Peyer's patch (tissue), 4 donors: ENCODE results near the gene SEMA5A. TPM values are rescaled to one million over a fixed set of nuclear protein-coding genes. Genes with fewer than 3 reads are reported as not detected.

Experiments
- DNase-seq, 3 donors: peaks; one replicate each; pipeline ENCODE4 v3.0.0-alpha.2; 2017 to 2019
- H3K27ac ChIP-seq, 4 donors: fragments of 200-600 bp; sonication (generic); one replicate each; pipeline ENCODE4 v1.5.1; 2016 to 2019
- H3K27me3 ChIP-seq, 2 donors: fragments of 200-600 bp; sonication (generic); one replicate each; pipeline ENCODE4 v1.5.1; 2019
- H3K36me3 ChIP-seq, 3 donors: fragments of 200-600 bp; sonication (generic); one replicate each; pipeline ENCODE4 v1.5.1; 2016 to 2019
- H3K4me1 ChIP-seq, 4 donors: fragments of 200-600 bp; sonication (generic); one replicate each; pipeline ENCODE4 v1.5.1; 2016 to 2019
- H3K4me3 ChIP-seq, 4 donors: fragments of 200-600 bp; sonication (generic); 1 replicate in 3 of 4; 2 replicates in 1 of 4; pipeline ENCODE4 v1.5.1; 2016 to 2019; ENCODE audit warnings: mild to moderate bottlenecking in 1 of 4
- H3K9me3 ChIP-seq, 4 donors: fragments of 200-600 bp; sonication (generic); one replicate each; pipeline ENCODE4 v1.5.1; 2016 to 2019; ENCODE audit warnings: mild to moderate bottlenecking in 1 of 4
- POLR2A ChIP-seq, 2 donors: fragments of 450-650 bp; IDR thresholded peaks; one replicate each; pipeline ENCODE4 v1.5.1; 2017; ENCODE audit warnings: antibody characterized with exemption in 2 of 2, mild to moderate bottlenecking in 2 of 2, moderate library complexity in 2 of 2
- total RNA-seq, 4 donors: library from RNA; depleted of rRNA; stranded (reverse); fragments of >200 nt; gene quantifications; one replicate each; pipeline ENCODE4 v1.1.0, GENCODE V29; 2016
- TF ChIP-seq, protein P1 (sequence below), 6 experiments: fragments of 450-650 bp in 4 of 6; fragments of 200-600 bp in 2 of 6; sonication (generic) in 1 of 6; IDR thresholded peaks; one replicate each; pipeline ENCODE4 v1.5.1; 2017 to 2019; ENCODE audit warnings: antibody characterized with exemption in 6 of 6, mild to moderate bottlenecking in 3 of 6, moderate library complexity in 1 of 6

Gene SEMA5A
- total RNA-seq, 4 donors from 2014 or later: 11.6 to 22.5 (median 18.2) TPM

DNA sequence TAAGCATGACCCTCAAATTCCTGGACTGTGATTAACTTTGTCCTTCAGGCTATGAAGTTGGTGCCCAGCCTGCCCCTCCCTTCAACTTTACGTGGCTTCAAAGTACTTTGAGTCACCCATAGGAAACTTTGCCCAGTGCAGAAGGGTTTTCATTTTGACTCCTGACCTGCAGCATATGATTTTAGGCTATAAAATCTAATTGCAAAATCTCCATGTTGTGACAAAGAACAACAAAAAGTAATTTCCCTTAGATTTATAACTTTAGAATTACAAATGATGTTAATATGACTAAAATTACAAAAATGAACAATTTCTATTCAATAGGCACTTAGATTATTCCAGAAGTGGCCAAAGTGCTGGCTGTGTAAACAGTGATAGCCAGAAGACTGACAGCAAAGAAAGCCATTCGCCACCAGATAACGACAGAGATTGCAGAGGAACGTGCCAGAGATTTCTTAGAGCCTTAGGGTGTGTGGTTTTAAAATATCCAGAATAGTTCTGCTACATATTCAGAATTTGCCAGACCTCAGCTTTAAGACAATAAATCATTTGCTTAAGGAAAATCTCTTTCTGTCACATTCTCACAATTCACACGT lies 197.4 kb downstream of the SEMA5A start:
- DNase-seq: peak in 1 of 3 donors; percentile 63
- peak overlapping the region in 1 of 4 donors; percentile 23 for H3K27ac ChIP-seq

DNA sequence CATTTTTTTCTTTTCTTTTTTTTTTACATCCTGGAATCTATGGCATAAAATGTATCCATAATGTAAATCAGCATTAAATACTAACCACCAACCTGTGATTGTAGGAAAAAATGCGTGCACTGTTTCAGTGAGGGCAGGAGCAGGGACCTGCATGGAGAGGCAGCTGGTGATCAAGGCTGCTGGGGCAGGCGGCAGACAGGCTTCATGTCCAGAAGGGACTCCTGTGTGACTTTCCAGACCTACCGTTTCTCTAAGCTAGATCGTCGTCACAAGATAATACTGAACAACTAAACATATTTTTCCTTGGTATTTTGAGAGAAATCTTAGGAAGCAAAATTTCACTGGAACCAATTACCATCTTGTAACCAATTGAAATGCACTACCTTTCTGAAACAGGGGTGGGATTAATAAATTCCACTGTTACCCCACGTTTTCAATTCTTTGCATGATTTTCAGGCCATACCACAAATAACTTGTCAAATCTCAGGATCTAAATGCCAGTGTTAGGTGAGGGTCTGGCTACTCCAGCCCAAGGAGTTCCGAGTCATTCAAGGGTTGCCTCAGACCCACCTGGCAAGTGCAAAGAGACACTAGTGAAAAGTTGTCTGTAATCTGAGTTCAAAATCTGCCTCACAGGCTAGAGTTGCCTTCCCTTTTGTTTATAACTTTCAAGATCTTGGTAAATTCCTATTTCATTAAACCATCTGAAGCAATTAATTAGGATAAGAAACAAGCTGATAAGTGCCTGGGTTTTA lies 198.2 kb downstream of the SEMA5A start:
- Histone ChIP-seq H3K4me3 (no peak overlapping the region), H3K36me3 (no peaks in the 10 kb centered on the region), H3K4me1 (peaks cover 0 to 13% (median 0%) of the 10 kb centered on the region in 4 donors), H3K27me3 (no peaks in the 10 kb centered on the region), H3K9me3 (no peaks in the 10 kb centered on the region), H3K27ac (no peak overlapping the region)
- TF ChIP-seq POLR2A (IDR thresholded peaks at IDR 0.05): no peak
- TF ChIP-seq, protein P1, sequence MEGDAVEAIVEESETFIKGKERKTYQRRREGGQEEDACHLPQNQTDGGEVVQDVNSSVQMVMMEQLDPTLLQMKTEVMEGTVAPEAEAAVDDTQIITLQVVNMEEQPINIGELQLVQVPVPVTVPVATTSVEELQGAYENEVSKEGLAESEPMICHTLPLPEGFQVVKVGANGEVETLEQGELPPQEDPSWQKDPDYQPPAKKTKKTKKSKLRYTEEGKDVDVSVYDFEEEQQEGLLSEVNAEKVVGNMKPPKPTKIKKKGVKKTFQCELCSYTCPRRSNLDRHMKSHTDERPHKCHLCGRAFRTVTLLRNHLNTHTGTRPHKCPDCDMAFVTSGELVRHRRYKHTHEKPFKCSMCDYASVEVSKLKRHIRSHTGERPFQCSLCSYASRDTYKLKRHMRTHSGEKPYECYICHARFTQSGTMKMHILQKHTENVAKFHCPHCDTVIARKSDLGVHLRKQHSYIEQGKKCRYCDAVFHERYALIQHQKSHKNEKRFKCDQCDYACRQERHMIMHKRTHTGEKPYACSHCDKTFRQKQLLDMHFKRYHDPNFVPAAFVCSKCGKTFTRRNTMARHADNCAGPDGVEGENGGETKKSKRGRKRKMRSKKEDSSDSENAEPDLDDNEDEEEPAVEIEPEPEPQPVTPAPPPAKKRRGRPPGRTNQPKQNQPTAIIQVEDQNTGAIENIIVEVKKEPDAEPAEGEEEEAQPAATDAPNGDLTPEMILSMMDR (IDR thresholded peaks at IDR 0.05): no peak
- no peak for DNase-seq

More for the DNA sequence above, 197.4 kb downstream of the SEMA5A start:
- Histone ChIP-seq H3K4me1 (peaks cover 0 to 13% (median 0%) of the 10 kb centered on the region in 4 donors), H3K27me3 (no peaks in the 10 kb centered on the region), H3K4me3 (no peak overlapping the region), H3K36me3 (no peaks in the 10 kb centered on the region), H3K9me3 (no peaks in the 10 kb centered on the region)
- TF ChIP-seq POLR2A (IDR thresholded peaks at IDR 0.05): no peak
- TF ChIP-seq, protein P1 (IDR thresholded peaks at IDR 0.05): no peak

DNA sequence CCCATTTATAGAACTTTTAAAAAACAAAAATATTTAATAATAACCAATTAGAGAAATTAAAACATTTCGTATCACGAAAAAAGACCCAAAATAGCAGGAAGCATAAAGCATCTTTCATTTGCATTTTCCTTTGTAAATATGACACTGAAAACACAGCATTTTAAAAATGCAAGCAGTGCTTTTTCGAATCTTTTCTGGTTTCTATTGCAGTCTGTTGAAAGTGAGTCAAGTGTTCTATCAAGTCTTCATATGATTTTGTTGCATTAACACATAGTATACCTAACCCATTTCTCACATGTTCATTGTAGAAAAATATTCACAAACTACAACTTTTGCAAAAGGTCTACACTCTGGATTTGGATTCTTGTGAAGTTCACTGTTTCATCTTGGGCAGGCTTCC lies 198.8 kb downstream of the SEMA5A start:
- no peaks in the 10 kb centered on the region for H3K9me3 ChIP-seq
- no peak for DNase-seq
- H3K4me3 ChIP-seq: no peak overlapping the region
- H3K27ac ChIP-seq: no peak overlapping the region
- no peaks in the 10 kb centered on the region for H3K27me3 ChIP-seq
- TF ChIP-seq, protein P1 (IDR thresholded peaks at IDR 0.05): no peak
- TF ChIP-seq POLR2A (IDR thresholded peaks at IDR 0.05): no peak
- H3K36me3 ChIP-seq: no peaks in the 10 kb centered on the region
- peaks cover 0 to 13% (median 0%) of the 10 kb centered on the region in 4 donors for H3K4me1 ChIP-seq

DNA sequence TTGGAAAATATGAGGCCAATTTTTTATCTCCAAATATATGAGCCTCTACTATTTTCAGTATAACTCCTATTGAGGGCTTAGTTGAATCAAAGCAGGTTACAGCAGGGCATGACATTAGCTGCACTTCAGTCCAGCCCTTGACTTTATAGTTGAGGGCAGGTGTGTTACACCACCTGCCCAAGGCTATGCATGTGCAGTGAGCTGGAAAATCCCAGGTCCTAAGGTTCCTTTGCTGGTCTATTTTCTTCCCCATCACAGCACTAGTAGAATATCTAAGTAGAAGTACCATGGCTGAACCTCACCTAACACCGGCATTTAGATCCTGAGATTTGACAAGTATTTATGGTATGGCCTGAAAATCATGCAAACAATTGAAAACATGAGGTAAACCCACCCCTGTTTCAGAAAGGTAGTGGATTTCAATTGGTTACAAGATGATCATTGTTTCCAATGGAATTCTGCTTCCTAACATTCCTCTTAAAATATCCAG lies 201.1 kb downstream of the SEMA5A start:
- H3K4me1 ChIP-seq: peaks cover 0 to 11% (median 0%) of the 10 kb centered on the region in 4 donors
- no peak for DNase-seq
- no peaks in the 10 kb centered on the region for H3K36me3 ChIP-seq
- no peaks in the 10 kb centered on the region for H3K27me3 ChIP-seq
- H3K4me3 ChIP-seq: no peak overlapping the region
- TF ChIP-seq, protein P1 (IDR thresholded peaks at IDR 0.05): no peak
- TF ChIP-seq POLR2A (IDR thresholded peaks at IDR 0.05): no peak
- H3K27ac ChIP-seq: no peak overlapping the region
- no peaks in the 10 kb centered on the region for H3K9me3 ChIP-seq

DNA sequence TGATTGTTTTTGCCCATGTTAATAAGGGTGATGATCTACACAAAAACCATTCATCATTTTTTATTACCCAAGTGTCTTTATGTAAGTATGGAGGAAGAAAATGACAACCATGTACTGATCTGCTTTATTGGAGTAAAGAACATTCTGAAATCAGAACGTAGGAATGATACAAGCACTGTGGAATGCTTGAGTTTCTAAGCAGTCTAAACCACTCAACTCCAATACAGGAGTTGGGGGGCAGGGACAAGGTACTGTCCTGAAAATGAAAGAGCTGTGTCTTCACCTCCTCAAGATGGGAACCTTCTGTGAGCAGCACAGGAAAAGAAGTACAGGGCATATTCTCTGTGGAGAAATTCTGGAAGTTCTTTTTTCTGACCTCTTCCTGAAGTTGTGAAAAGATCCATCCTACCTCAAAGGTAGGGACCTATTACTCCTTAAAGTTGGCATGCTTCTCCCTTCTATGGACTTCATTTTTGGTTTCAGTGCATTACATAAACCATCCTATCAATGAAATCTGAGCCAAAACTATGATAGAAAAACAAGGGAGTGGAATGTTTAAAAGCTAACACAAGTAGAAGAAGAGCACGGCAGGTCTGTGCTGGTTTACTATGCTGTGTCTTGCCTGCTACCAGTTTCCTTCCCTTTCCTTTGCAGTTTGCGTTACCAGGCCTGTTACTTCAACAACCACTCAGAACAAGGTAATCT lies 202.6 kb downstream of the SEMA5A start:
- Histone ChIP-seq H3K4me1 (peaks cover 0 to 5% (median 0%) of the 10 kb centered on the region in 4 donors), H3K27ac (no peak overlapping the region), H3K27me3 (no peaks in the 10 kb centered on the region), H3K9me3 (no peaks in the 10 kb centered on the region), H3K36me3 (no peaks in the 10 kb centered on the region), H3K4me3 (no peak overlapping the region)
- no peak for DNase-seq
- TF ChIP-seq, protein P1 (IDR thresholded peaks at IDR 0.05): no peak
- TF ChIP-seq POLR2A (IDR thresholded peaks at IDR 0.05): no peak
